Measurements from ENCODE around the gene ST6GAL2. TPM values are rescaled to one million over a fixed set of nuclear protein-coding genes. Genes with fewer than 3 reads are reported as not detected.

ST6GAL2 gene
- total RNA-seq, 1 experiment from 2014 or later, result 11.4 TPM

DNA sequence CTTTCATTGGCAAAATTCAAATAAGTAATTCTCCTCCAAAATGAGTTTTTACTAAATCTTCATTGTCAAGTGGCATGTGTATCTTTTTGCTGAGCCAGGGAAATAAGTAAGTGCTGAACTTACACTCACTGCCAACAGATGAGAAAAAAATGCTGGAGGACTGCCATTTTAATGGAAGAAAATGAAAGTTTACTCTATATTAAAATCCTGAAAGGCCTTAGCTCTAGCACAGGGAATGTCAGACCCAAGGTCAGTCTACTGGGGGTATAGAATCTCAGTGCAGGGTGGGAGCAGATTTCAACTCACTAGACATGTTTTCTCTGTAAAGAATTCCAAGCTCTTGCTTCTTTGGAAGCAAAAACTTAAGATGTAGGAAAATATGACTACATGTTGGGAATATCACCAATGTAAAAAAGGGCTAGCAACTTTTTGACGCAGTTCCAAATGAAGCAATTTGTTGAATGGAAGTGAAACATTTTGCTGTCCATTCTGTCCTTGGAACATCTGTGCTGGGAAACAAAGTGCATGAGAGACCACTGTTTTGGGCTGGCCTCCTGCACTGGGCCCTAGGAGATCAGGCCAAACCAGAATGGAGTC is 127.0 kb downstream of the ST6GAL2 start:
- Histone ChIP-seq H3F3A (ENCODE audit: low read length, unreplicated experiment) (no peaks in the 10 kb centered on the region), H3K36me3 (ENCODE audit: low read depth, low read length) (no peaks in the 10 kb centered on the region), H4K20me1 (ENCODE audit: low read length) (no peaks in the 10 kb centered on the region), H3K9me2 (replicated peaks; ENCODE audit: low read length) (no peaks in the 10 kb centered on the region), H3K27me3 (ENCODE audit: low read length) (peaks cover 26% of the 10 kb centered on the region), H3K79me2 (ENCODE audit: low read length) (no peaks in the 10 kb centered on the region), H3K4me2 (ENCODE audit: low read length) (no peak overlapping the region), H3K27ac (ENCODE audit: low read length) (no peak overlapping the region), H3K9me3 (ENCODE audit: low read length) (no peaks in the 10 kb centered on the region), H3K9ac (ENCODE audit: low read length) (no peak overlapping the region), H3K4me3 (ENCODE audit: low read length) (no peak overlapping the region), H3K4me1 (ENCODE audit: insufficient read depth, low read length) (no peaks in the 10 kb centered on the region), H2AFZ (ENCODE audit: low read length) (no peak overlapping the region)
- BruUV-seq (replicated peaks), result no TSS peak
- intact Hi-C loops (cut with micrococcal nuclease), result no loop called here
- TF ChIP-seq EZH2 (IDR thresholded peaks at IDR 0.05; ENCODE audit: low read length, unreplicated experiment), result no peak
- TF ChIP-seq CTCF (conservative IDR thresholded peaks at IDR 0.05; ENCODE audit: low read depth, low read length), result no peak
- TF ChIP-seq EZH2phosphoT487 (IDR thresholded peaks at IDR 0.05; ENCODE audit: borderline replicate concordance, low read length), result no peak
- ChIA-PET POLR2A (ENCODE audit: unreplicated experiment) (no interaction called here), CTCF (no interaction called here)
- no peak for ATAC-seq
- DNase-seq, result no peak

All from PC-3 (cell line).